ACC112 (cell line): ENCODE data around the gene PDLIM4.

Experiments used
- H2AFZ ChIP-seq: fragments of 200-600 bp; sonication (generic); one replicate; pipeline ENCODE4 v1.6.0; 2017; ENCODE audit warnings: antibody characterized with exemption, low read length; ENCODE audit not compliant: unreplicated experiment
- H3K27ac ChIP-seq: fragments of 200-600 bp; sonication (generic); 2 replicates; pipeline ENCODE4 v1.5.1; 2014; ENCODE audit warnings: low read depth, mild to moderate bottlenecking, antibody characterized with exemption, low read length, moderate library complexity
- H3K27me3 ChIP-seq: fragments of 200-600 bp; sonication (generic); 2 replicates; pipeline ENCODE4 v1.6.1; 2014; ENCODE audit warnings: mild to moderate bottlenecking, antibody characterized with exemption, low read length, moderate library complexity, mixed read lengths; ENCODE audit not compliant: insufficient read depth
- H3K36me3 ChIP-seq: fragments of 200-600 bp; sonication (generic); 2 replicates; pipeline ENCODE4 v1.6.1; 2016; ENCODE audit warnings: mild to moderate bottlenecking, antibody characterized with exemption, low read length, moderate library complexity, mixed read lengths; ENCODE audit not compliant: insufficient read depth
- H3K4me1 ChIP-seq: fragments of 200-600 bp; sonication (generic); one replicate; pipeline ENCODE4 v1.6.1; 2016; ENCODE audit warnings: low read length, mixed read lengths; ENCODE audit not compliant: insufficient read depth, unreplicated experiment, control insufficient read depth
- H3K4me3 ChIP-seq: fragments of 200-600 bp; sonication (generic); 2 replicates; pipeline ENCODE4 v1.5.1; 2014; ENCODE audit warnings: mild to moderate bottlenecking, low read depth, low read length
- H3K79me2 ChIP-seq: fragments of 200-600 bp; sonication (generic); one replicate; pipeline ENCODE4 v1.6.0; 2016; ENCODE audit warnings: low read length; ENCODE audit not compliant: control insufficient read depth, unreplicated experiment, insufficient read depth

The PDLIM4 gene

DNA sequence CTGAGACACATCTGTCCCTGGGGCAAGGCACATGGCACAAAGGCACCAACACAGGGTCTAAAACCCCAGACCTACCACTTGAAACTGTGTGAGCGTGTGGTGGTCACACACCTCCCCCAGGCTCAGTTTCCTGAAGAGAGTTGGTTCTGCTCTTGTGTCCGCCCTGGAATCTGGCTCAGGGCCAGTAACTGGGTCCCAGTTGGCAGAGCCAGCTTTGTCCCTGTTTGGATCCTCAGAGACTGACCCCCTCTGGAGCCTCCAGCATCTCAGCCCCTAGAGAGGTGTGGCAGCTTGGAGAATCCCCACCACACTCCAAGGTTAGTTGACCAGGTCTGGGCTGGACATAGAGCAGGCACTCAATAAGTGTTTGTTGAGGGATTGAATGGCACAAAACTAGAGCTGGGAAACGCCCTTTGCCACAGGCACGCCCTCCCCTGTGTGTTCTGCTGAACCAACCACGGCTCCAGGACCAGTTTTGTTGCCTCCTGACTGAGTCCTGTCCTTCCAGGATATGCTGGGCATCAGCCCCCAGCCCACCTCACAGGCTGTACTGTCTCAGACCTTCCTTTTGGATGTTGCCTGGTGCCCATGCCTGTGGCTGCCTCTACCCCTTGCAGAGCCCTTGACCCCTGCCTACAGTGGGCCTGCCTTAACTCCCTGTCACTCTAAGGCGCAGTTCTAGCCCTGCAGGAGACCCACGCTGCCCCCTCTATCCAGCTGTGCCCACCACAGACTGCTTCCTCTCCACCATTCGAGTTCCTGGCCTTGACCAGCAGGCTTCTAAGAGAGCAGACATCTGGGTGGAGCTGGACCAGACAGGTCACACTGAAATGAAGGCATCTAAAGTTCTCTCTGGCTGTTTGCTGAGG, 3.8 kb upstream of the PDLIM4 start:
- Histone ChIP-seq H3K4me1 (peaks cover 6% of the 10 kb centered on the region), H3K27ac (no peak overlapping the region), H2AFZ (no peak overlapping the region), H3K36me3 (no peaks in the 10 kb centered on the region), H3K27me3 (no peaks in the 10 kb centered on the region), H3K4me3 (no peak overlapping the region), H3K79me2 (peaks cover 16% of the 10 kb centered on the region)

DNA sequence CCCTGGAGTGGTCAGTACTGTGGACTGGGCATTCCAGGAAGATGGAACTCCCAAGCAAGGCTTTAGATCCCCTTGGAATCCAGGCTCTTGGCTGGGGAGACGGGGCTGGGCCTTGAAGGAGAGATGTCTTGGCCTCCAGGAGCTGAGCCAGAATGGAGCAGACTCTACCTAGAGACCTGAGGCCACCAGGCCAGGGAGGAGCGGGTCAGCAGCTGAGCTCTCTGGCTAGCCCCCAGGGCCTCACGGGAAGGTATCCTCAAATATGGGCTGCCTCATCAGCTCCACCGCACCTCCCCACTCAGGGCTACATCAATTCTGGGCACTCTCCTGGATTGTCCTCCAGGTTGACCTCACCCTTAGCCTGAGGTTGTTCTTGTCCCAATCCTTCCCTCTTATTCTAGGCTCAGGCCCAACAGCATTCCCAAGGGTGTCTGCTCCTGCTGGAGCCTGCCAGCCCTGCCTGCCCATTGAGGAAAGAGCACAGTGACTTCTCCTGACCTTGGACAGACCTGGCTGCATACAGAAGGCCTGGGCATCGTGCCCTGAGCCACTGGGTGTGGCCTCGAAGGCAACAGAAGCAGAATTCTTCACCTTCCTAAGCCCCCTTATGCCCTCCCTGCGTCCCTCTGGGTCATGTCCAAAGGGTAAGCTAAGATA, 3.0 kb upstream of the PDLIM4 start:
- Histone ChIP-seq H3K36me3 (no peaks in the 10 kb centered on the region), H2AFZ (no peak overlapping the region), H3K27ac (no peak overlapping the region), H3K79me2 (peaks cover 20% of the 10 kb centered on the region), H3K4me3 (no peak overlapping the region), H3K4me1 (peaks cover 8% of the 10 kb centered on the region), H3K27me3 (no peaks in the 10 kb centered on the region)

DNA sequence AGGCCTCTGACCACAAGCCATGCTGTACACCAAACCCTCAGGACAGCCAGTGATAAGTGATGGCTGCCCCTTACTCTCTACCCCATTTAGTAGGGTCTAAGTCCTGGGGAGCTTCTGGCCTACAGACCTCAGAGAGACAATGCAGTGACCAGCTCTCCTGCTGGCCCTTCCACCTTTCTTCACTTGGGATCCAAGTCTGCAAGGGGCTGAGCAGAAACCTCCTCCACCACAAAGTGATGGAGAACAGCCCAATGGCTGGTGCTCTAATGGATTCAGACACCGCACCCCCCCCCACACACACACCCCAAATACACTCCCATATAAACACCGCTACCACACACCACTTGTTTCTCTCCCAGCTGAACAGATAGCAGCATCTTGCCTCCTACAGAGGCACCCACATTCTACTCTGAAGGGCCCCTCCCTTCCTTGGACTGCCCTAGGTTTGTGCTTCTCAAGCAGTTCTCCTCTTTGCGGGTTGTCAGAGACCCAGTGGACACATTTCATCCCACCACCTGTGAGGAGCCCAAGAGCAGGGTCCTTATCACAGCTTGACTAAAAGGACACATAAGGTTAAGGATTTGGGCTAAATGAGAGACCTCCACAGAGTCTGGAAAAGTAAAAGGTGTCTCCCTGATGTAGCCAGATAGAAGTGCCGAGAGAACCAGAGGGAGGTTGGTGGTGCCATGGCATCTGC, 1.3 kb upstream of the PDLIM4 start:
- no peak overlapping the region for H3K4me3 ChIP-seq
- no peaks in the 10 kb centered on the region for H3K36me3 ChIP-seq
- H3K4me1 ChIP-seq, result peaks cover 26% of the 10 kb centered on the region
- H3K27me3 ChIP-seq, result no peaks in the 10 kb centered on the region
- peaks cover 37% of the 10 kb centered on the region for H3K79me2 ChIP-seq
- no peak overlapping the region for H3K27ac ChIP-seq
- H2AFZ ChIP-seq, result no peak overlapping the region

DNA sequence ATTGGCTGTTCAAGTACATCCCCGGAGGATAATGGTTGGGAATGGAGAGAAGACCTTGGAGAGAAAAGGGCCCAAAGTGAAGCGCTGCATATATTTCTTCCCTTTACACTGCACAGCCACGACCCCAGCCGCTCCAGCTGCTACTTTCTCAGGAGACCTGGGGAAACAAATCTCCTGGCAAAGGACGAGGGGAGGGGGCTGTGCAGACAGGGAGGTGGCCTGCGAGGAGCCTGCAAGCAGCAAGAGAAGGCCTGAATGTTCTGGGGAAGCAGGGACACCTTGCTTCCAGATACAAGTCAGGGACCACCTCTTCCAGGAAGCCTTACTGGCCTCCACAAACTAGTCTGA, 739 bp upstream of the PDLIM4 start:
- Histone ChIP-seq H3K27ac (no peak overlapping the region), H3K4me3 (peak overlapping the region; percentile 83)

DNA sequence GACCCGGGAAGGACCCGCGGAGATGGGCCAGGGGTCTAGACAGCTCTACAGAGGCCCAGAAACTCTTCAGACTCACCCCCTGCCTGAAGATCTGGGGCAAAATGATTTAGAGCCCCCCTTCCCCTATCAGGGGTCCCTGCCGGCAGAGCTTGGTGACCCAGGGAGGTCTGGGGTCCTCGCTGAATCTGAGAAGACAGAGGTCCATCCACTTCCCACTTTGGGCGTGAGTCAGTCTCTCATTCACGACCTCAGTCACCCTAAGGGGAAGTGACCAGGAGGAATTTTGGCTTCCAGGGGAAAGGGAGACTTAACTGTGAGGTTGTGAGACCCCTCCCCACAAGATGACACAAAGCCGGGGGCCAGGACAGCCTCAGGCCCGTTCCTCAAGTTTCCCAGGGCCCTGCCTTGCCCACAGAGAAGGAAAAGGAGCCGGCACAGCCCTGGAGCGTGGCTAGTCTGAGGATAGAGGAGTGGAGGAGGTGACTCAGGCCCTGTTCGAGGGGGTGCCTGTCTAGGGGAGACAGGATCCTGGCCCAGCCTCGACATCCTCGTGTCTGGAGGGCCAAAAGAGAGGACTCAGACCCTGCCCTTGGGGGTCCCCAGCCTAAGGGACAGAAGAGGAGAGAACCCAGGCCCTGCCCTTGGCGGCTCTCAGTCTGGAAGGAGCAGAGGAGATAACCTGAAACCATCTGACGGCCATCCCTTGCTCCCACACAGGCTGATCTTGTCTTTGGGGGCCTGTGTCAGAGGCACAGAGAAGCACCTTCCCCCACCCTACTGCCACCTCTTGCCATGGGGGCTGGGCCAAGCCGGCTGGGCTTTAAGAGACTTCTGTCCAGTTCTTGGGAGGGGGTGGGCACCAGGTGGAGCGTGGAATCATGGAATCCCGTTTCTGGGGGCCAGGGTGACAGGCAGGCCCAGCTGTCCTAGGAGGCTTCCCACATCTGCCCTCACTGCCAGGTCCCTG, 889 bp downstream of the PDLIM4 start:
- H3K27ac ChIP-seq, result peak overlapping the region; percentile 87
- peak overlapping the region; percentile 35 for H2AFZ ChIP-seq

More for the DNA sequence above, 739 bp upstream of the PDLIM4 start:
- H3K79me2 ChIP-seq, result peaks cover 43% of the 10 kb centered on the region
- H3K36me3 ChIP-seq, result no peaks in the 10 kb centered on the region
- H3K27me3 ChIP-seq, result no peaks in the 10 kb centered on the region
- peaks cover 31% of the 10 kb centered on the region for H3K4me1 ChIP-seq
- peak overlapping the region; percentile 93 for H2AFZ ChIP-seq

DNA sequence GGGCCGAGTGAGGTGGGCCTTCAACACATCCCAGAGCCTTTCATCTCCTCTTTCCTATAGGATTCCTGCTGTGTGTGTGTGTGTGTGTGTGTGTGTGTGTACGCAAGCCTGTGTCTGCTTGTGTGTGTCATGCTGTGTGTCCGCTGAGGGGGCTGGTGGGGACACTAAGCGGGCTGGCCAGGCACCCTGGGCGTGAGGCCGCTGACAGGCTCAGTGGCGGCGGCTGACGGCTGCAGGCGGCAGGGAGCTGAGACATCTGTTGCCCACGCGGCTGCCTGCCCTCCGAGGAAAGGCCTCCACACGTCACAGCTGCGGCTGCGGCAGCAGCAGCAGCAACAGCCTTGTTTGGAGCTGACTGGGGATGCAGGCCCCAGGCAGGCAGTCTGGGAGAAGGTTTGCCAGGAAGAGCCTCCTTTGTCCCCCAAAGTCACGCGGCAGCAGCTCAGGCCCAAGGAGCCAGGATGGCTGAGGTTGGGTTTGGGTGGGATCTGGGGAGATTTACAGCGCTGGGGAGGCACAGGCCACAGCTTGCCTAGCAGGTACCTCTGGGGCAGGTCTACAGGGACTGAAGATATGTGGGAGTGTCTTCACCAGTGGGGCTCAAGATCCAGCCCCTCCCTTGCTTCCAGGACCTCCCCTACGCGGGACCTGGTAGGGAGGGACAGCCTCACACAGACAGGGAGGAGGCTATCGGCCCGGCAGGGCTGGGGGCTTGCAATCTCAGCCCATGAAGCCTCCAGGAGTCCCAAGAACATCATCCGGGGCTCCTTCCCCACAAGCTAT, 1.8 kb downstream of the PDLIM4 start:
- Histone ChIP-seq H3K36me3 (no peaks in the 10 kb centered on the region), H3K27me3 (no peaks in the 10 kb centered on the region), H3K79me2 (peaks cover 57% of the 10 kb centered on the region), H2AFZ (no peak overlapping the region), H3K4me3 (peak overlapping the region; percentile 83), H3K27ac (peak overlapping the region; percentile 87), H3K4me1 (peaks cover 56% of the 10 kb centered on the region)

More for the DNA sequence above, 889 bp downstream of the PDLIM4 start:
- Histone ChIP-seq H3K4me3 (peak overlapping the region; percentile 83), H3K79me2 (peaks cover 56% of the 10 kb centered on the region), H3K27me3 (no peaks in the 10 kb centered on the region), H3K36me3 (no peaks in the 10 kb centered on the region), H3K4me1 (peaks cover 48% of the 10 kb centered on the region)

DNA sequence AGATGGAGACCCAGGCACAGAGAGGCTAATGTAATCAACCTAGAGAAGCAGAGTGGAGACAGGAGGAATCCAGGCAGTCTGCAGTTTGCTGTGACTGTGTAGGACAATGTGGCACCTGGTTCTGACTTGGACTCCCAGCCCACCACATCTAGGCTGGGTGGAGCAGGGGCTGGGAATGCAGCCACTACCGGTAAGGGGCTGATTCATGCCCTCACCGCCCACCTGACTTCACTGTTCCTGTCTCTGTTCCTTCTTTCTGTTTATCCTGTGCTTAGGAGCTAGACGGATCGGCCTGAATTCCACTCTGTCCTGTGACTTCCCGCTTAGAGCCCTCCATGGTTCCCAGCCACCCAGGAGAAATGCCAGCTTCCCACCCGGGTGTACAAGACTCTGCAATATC, 2.6 kb downstream of the PDLIM4 start:
- H3K27me3 ChIP-seq, result no peaks in the 10 kb centered on the region
- peak overlapping the region; percentile 87 for H3K27ac ChIP-seq
- peaks cover 60% of the 10 kb centered on the region for H3K79me2 ChIP-seq
- H2AFZ ChIP-seq, result no peak overlapping the region
- H3K4me1 ChIP-seq, result peaks cover 59% of the 10 kb centered on the region
- no peaks in the 10 kb centered on the region for H3K36me3 ChIP-seq
- peak overlapping the region; percentile 83 for H3K4me3 ChIP-seq

DNA sequence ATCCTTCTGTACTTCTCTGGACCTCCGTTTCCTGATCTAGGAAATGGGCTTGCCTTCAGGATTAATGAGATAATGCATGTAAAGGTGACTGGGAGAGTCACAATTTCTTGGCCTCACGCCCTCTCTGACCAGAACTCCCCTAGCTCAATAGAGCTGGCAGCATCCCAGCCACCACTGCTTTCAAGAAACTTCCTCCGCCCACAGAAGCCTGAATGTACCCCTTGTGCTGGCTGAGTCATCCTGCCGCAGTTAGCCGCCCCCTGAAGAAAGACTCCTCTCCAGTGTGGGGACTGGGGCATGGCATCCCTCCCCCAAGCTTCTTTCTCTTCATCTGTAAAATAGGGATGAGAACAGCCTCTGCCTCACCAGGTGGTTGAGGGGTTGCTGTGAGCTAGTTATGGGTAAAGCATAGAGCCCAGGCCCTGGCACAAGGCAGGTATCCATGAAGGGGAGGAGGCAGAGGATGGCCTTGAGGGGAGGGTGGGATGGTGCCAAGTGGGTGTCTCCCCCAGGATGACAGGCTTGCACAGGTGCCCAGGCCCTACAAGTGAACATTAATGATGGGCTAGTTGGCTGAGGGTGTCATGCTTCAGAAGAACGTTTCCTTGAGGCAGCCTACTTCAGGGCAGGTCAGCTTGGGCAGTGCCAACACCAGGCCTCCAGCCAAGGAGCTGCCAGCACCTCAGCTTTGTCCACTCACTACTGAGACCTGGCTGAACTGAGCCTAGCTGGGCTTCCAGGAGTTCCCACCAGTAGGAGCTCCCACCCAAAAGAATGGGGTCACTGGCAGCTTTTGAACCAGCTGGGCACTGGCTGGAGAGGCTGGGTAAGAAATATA, 3.4 kb downstream of the PDLIM4 start:
- peak overlapping the region; percentile 87 for H3K27ac ChIP-seq
- peak overlapping the region; percentile 83 for H3K4me3 ChIP-seq
- peaks cover 66% of the 10 kb centered on the region for H3K4me1 ChIP-seq
- H2AFZ ChIP-seq, result no peak overlapping the region
- peaks cover 63% of the 10 kb centered on the region for H3K79me2 ChIP-seq
- H3K27me3 ChIP-seq, result no peaks in the 10 kb centered on the region
- no peaks in the 10 kb centered on the region for H3K36me3 ChIP-seq
